ENCODE data around the gene KHDC4. TPM values are rescaled to one million over a fixed set of nuclear protein-coding genes. Genes with fewer than 3 reads are reported as not detected.
A peak's percentile ranks its signal among the peaks of the same experiment; 100 is the strongest.

Gene KHDC4
- total and polyA plus RNA-seq, 9 of the 15 experiments (the other 6 are each of a cell fraction or from before 2014, with no cell fraction given) = 12.1 to 185 (median 65.6) TPM

DNA sequence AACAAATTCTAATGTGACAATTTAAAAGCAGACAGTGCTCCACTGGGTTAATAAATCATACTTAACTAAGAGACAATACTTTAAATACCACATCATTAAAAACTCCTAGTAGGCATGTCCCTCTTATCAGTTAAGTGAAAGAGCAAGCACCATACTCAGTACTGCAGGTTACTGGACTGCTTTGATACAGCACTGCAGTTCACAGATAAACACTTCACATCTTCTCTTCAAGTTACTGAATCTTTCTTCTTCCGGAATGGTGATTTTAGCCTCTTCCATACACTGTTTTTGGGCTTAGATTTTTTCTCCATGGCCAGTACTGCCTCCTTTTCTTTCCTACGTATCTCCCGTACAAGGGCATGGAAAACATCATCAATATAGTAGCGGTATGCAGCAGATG, 34.1 kb downstream of the KHDC4 start (continued):
- TF ChIP-seq RB1 (IDR thresholded peaks at IDR 0.05; ENCODE audit: low read depth) = no peak
- TF ChIP-seq KDM4B (IDR thresholded peaks at IDR 0.05; ENCODE audit: borderline replicate concordance in 2 of 2, low read depth in 1 of 2) = no peak
- no peak for TF ChIP-seq HSF4 (CRISPR knock-in tag; IDR thresholded peaks at IDR 0.05; ENCODE audit: borderline replicate concordance)
- 0 out of 2 replicates have a peak, but pooled peaks have one; percentile 23 for TF ChIP-seq DMBX1 (CRISPR knock-in tag; IDR thresholded peaks at IDR 0.05; ENCODE audit: borderline replicate concordance)
- no peak for TF ChIP-seq KDM2B (CRISPR knock-in tag; IDR thresholded peaks at IDR 0.05)
- TF ChIP-seq, protein P1, sequence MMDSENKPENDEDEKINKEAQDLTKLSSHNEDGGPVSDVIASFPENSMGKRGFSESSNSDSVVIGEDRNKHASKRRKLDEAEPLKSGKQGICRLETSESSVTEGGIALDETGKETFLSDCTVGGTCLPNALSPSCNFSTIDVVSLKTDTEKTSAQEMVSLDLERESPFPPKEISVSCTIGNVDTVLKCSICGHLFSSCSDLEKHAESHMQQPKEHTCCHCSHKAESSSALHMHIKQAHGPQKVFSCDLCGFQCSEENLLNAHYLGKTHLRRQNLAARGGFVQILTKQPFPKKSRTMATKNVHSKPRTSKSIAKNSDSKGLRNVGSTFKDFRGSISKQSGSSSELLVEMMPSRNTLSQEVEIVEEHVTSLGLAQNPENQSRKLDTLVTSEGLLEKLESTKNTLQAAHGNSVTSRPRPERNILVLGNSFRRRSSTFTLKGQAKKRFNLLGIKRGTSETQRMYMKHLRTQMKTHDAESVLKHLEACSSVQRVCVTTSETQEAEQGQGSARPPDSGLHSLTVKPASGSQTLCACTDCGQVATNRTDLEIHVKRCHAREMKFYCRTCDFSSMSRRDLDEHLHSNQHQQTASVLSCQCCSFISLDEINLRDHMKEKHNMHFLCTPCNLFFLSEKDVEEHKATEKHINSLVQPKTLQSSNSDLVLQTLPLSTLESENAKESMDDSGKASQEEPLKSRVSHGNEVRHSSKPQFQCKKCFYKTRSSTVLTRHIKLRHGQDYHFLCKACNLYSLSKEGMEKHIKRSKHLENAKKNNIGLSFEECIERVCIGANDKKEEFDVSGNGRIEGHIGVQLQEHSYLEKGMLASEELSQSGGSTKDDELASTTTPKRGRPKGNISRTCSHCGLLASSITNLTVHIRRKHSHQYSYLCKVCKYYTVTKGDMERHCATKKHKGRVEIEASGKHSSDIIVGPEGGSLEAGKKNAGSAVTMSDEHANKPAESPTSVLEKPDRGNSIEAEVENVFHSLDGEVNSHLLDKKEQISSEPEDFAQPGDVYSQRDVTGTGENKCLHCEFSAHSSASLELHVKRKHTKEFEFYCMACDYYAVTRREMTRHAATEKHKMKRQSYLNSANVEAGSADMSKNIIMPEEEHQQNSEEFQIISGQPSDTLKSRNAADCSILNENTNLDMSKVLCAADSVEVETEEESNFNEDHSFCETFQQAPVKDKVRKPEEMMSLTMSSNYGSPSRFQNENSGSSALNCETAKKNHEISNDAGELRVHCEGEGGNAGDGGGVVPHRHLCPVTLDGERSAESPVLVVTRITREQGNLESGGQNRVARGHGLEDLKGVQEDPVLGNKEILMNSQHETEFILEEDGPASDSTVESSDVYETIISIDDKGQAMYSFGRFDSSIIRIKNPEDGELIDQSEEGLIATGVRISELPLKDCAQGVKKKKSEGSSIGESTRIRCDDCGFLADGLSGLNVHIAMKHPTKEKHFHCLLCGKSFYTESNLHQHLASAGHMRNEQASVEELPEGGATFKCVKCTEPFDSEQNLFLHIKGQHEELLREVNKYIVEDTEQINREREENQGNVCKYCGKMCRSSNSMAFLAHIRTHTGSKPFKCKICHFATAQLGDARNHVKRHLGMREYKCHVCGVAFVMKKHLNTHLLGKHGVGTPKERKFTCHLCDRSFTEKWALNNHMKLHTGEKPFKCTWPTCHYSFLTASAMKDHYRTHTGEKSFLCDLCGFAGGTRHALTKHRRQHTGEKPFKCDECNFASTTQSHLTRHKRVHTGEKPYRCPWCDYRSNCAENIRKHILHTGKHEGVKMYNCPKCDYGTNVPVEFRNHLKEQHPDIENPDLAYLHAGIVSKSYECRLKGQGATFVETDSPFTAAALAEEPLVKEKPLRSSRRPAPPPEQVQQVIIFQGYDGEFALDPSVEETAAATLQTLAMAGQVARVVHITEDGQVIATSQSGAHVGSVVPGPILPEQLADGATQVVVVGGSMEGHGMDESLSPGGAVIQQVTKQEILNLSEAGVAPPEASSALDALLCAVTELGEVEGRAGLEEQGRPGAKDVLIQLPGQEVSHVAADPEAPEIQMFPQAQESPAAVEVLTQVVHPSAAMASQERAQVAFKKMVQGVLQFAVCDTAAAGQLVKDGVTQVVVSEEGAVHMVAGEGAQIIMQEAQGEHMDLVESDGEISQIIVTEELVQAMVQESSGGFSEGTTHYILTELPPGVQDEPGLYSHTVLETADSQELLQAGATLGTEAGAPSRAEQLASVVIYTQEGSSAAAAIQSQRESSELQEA (IDR thresholded peaks at IDR 0.05; ENCODE audit: low read depth) = no peak
- TF ChIP-seq HDAC8 (tag; IDR thresholded peaks at IDR 0.05) = no peak
- 0 out of 2 replicates have a peak, but pooled peaks have one; percentile 24 for TF ChIP-seq RBFOX2 (IDR thresholded peaks at IDR 0.05; ENCODE audit: low read depth, low read length)
- TF ChIP-seq ERF (CRISPR knock-in tag; IDR thresholded peaks at IDR 0.05) = no peak
- TF ChIP-seq, protein P2, sequence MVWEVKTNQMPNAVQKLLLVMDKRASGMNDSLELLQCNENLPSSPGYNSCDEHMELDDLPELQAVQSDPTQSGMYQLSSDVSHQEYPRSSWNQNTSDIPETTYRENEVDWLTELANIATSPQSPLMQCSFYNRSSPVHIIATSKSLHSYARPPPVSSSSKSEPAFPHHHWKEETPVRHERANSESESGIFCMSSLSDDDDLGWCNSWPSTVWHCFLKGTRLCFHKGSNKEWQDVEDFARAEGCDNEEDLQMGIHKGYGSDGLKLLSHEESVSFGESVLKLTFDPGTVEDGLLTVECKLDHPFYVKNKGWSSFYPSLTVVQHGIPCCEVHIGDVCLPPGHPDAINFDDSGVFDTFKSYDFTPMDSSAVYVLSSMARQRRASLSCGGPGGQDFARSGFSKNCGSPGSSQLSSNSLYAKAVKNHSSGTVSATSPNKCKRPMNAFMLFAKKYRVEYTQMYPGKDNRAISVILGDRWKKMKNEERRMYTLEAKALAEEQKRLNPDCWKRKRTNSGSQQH (CRISPR knock-in tag; IDR thresholded peaks at IDR 0.05) = no peak
- TF ChIP-seq, protein P3, sequence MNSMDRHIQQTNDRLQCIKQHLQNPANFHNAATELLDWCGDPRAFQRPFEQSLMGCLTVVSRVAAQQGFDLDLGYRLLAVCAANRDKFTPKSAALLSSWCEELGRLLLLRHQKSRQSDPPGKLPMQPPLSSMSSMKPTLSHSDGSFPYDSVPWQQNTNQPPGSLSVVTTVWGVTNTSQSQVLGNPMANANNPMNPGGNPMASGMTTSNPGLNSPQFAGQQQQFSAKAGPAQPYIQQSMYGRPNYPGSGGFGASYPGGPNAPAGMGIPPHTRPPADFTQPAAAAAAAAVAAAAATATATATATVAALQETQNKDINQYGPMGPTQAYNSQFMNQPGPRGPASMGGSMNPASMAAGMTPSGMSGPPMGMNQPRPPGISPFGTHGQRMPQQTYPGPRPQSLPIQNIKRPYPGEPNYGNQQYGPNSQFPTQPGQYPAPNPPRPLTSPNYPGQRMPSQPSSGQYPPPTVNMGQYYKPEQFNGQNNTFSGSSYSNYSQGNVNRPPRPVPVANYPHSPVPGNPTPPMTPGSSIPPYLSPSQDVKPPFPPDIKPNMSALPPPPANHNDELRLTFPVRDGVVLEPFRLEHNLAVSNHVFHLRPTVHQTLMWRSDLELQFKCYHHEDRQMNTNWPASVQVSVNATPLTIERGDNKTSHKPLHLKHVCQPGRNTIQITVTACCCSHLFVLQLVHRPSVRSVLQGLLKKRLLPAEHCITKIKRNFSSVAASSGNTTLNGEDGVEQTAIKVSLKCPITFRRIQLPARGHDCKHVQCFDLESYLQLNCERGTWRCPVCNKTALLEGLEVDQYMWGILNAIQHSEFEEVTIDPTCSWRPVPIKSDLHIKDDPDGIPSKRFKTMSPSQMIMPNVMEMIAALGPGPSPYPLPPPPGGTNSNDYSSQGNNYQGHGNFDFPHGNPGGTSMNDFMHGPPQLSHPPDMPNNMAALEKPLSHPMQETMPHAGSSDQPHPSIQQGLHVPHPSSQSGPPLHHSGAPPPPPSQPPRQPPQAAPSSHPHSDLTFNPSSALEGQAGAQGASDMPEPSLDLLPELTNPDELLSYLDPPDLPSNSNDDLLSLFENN (IDR thresholded peaks at IDR 0.05; ENCODE audit: low read depth in 2 of 2, low read length in 2 of 2) = 0 out of 4 replicates have a peak, but pooled peaks of 1 of the 2 experiments have one; percentile 31
- TF ChIP-seq HCFC1 (IDR thresholded peaks at IDR 0.05; ENCODE audit: low read depth, low read length) = no peak

Data from K562 (cell line).